PFSK-1 (cell line): ENCODE results near the gene NDST3.

Source experiments
- POLR2AphosphoS5 ChIP-seq: IDR thresholded peaks from 2 replicates; pipeline ENCODE4 v1.6.1; 2012; ENCODE audit warnings: low read depth, mild to moderate bottlenecking, control low read depth, low read length, moderate library complexity
- SIN3A ChIP-seq: IDR thresholded peaks from 2 replicates; pipeline ENCODE4 v1.6.1; 2012; ENCODE audit warnings: mild to moderate bottlenecking, low read length, moderate library complexity, borderline replicate concordance; ENCODE audit not compliant: insufficient read depth

- TF ChIP-seq POLR2AphosphoS5: no peak
- TF ChIP-seq SIN3A: no peak
Measured at GRCh38 chr4:118099106-118099505, 64.8 kb downstream of the NDST3 start.
